Measurements from ENCODE around the gene AGK.

Gene AGK

GRCh38 chr7:141612861-141613260 lies 61.7 kb downstream of the AGK start:
- H3K27me3 ChIP-seq (ENCODE audit: control insufficient read depth, insufficient read depth, low read length): no peaks in the 10 kb centered on the region
- H3K36me3 ChIP-seq (ENCODE audit: control insufficient read depth, insufficient read depth, low read length): peaks cover 29% of the 10 kb centered on the region

GRCh38 chr7:141617280-141617679 lies 66.1 kb downstream of the AGK start:
- Histone ChIP-seq H3K4me3 (ENCODE audit: low read depth, low read length) (no peak overlapping the region), H3K9me3 (ENCODE audit: control insufficient read depth, insufficient read depth, low read length) (no peaks in the 10 kb centered on the region), H3K36me3 (ENCODE audit: control insufficient read depth, insufficient read depth, low read length) (peaks cover 20% of the 10 kb centered on the region), H3K9ac (ENCODE audit: low read depth, low read length) (no peak overlapping the region), H3K27ac (ENCODE audit: low read depth, low read length) (no peak overlapping the region), H3K4me1 (ENCODE audit: control insufficient read depth, insufficient read depth, low read length) (no peaks in the 10 kb centered on the region), H3K27me3 (ENCODE audit: control insufficient read depth, insufficient read depth, low read length) (no peaks in the 10 kb centered on the region)

More at GRCh38 chr7:141612861-141613260, 61.7 kb downstream of the AGK start:
- no peak overlapping the region for H3K4me3 ChIP-seq (ENCODE audit: low read depth, low read length)
- no peaks in the 10 kb centered on the region for H3K9me3 ChIP-seq (ENCODE audit: control insufficient read depth, insufficient read depth, low read length)
- peaks cover 5% of the 10 kb centered on the region; the same call in 1 of the 2 replicates for H3K4me1 ChIP-seq (ENCODE audit: control insufficient read depth, insufficient read depth, low read length)
- H3K27ac ChIP-seq (ENCODE audit: low read depth, low read length): no peak overlapping the region
- no peak overlapping the region for H3K9ac ChIP-seq (ENCODE audit: low read depth, low read length)

- Histone ChIP-seq H3K9ac (ENCODE audit: low read depth, low read length) (no peak overlapping the region), H3K9me3 (ENCODE audit: control insufficient read depth, insufficient read depth, low read length) (no peaks in the 10 kb centered on the region), H3K4me3 (ENCODE audit: low read depth, low read length) (no peak overlapping the region), H3K36me3 (ENCODE audit: control insufficient read depth, insufficient read depth, low read length) (peaks cover 32% of the 10 kb centered on the region), H3K4me1 (ENCODE audit: control insufficient read depth, insufficient read depth, low read length) (no peaks in the 10 kb centered on the region), H3K27ac (ENCODE audit: low read depth, low read length) (no peak overlapping the region), H3K27me3 (ENCODE audit: control insufficient read depth, insufficient read depth, low read length) (no peaks in the 10 kb centered on the region)
Observed at GRCh38 chr7:141619745-141620144, 68.5 kb downstream of the AGK start.

- H3K27me3 ChIP-seq (ENCODE audit: control insufficient read depth, insufficient read depth, low read length): no peaks in the 10 kb centered on the region
- no peak overlapping the region for H3K27ac ChIP-seq (ENCODE audit: low read depth, low read length)
- H3K9ac ChIP-seq (ENCODE audit: low read depth, low read length): no peak overlapping the region
- no peak overlapping the region for H3K4me3 ChIP-seq (ENCODE audit: low read depth, low read length)
- no peaks in the 10 kb centered on the region for H3K4me1 ChIP-seq (ENCODE audit: control insufficient read depth, insufficient read depth, low read length)
- H3K9me3 ChIP-seq (ENCODE audit: control insufficient read depth, insufficient read depth, low read length): no peaks in the 10 kb centered on the region
- peaks cover 31% of the 10 kb centered on the region for H3K36me3 ChIP-seq (ENCODE audit: control insufficient read depth, insufficient read depth, low read length)
Observed at GRCh38 chr7:141624763-141625162, 73.6 kb downstream of the AGK start.

GRCh38 chr7:141630621-141631020 lies 79.4 kb downstream of the AGK start:
- Histone ChIP-seq H3K9ac (ENCODE audit: low read depth, low read length) (no peak overlapping the region), H3K27ac (ENCODE audit: low read depth, low read length) (no peak overlapping the region), H3K4me1 (ENCODE audit: control insufficient read depth, insufficient read depth, low read length) (no peaks in the 10 kb centered on the region), H3K4me3 (ENCODE audit: low read depth, low read length) (no peak overlapping the region), H3K9me3 (ENCODE audit: control insufficient read depth, insufficient read depth, low read length) (no peaks in the 10 kb centered on the region), H3K36me3 (ENCODE audit: control insufficient read depth, insufficient read depth, low read length) (no peaks in the 10 kb centered on the region; the same call in 1 of the 2 replicates), H3K27me3 (ENCODE audit: control insufficient read depth, insufficient read depth, low read length) (no peaks in the 10 kb centered on the region)

- no peaks in the 10 kb centered on the region for H3K4me1 ChIP-seq (ENCODE audit: control insufficient read depth, insufficient read depth, low read length)
- no peak overlapping the region for H3K9ac ChIP-seq (ENCODE audit: low read depth, low read length)
- no peak overlapping the region for H3K4me3 ChIP-seq (ENCODE audit: low read depth, low read length)
- no peaks in the 10 kb centered on the region for H3K9me3 ChIP-seq (ENCODE audit: control insufficient read depth, insufficient read depth, low read length)
- no peaks in the 10 kb centered on the region for H3K27me3 ChIP-seq (ENCODE audit: control insufficient read depth, insufficient read depth, low read length)
- no peaks in the 10 kb centered on the region; the same call in 1 of the 2 replicates for H3K36me3 ChIP-seq (ENCODE audit: control insufficient read depth, insufficient read depth, low read length)
- H3K27ac ChIP-seq (ENCODE audit: low read depth, low read length): no peak overlapping the region
Observed at GRCh38 chr7:141631525-141631924, 80.3 kb downstream of the AGK start.

GRCh38 chr7:141634065-141634464 lies 82.9 kb downstream of the AGK start:
- Histone ChIP-seq H3K36me3 (ENCODE audit: control insufficient read depth, insufficient read depth, low read length) (no peaks in the 10 kb centered on the region; the same call in 1 of the 2 replicates), H3K27ac (ENCODE audit: low read depth, low read length) (no peak overlapping the region), H3K27me3 (ENCODE audit: control insufficient read depth, insufficient read depth, low read length) (no peaks in the 10 kb centered on the region), H3K4me1 (ENCODE audit: control insufficient read depth, insufficient read depth, low read length) (peaks cover 6% of the 10 kb centered on the region; the same call in 1 of the 2 replicates), H3K4me3 (ENCODE audit: low read depth, low read length) (no peak overlapping the region), H3K9ac (ENCODE audit: low read depth, low read length) (no peak overlapping the region), H3K9me3 (ENCODE audit: control insufficient read depth, insufficient read depth, low read length) (no peaks in the 10 kb centered on the region)

- H3K9ac ChIP-seq (ENCODE audit: low read depth, low read length): no peak overlapping the region
- peaks cover 2% of the 10 kb centered on the region; the same call in 1 of the 2 replicates for H3K36me3 ChIP-seq (ENCODE audit: control insufficient read depth, insufficient read depth, low read length)
Observed at GRCh38 chr7:141636053-141636452, 84.8 kb downstream of the AGK start.

GRCh38 chr7:141640239-141640840 lies 89.1 kb downstream of the AGK start:
- H3K9me3 ChIP-seq (ENCODE audit: control insufficient read depth, insufficient read depth, low read length): no peaks in the 10 kb centered on the region
- H3K36me3 ChIP-seq (ENCODE audit: control insufficient read depth, insufficient read depth, low read length): peaks cover 30% of the 10 kb centered on the region
- H3K4me1 ChIP-seq (ENCODE audit: control insufficient read depth, insufficient read depth, low read length): peaks cover 10% of the 10 kb centered on the region; the same call in 1 of the 2 replicates
- H3K27ac ChIP-seq (ENCODE audit: low read depth, low read length): no peak overlapping the region
- no peak overlapping the region for H3K4me3 ChIP-seq (ENCODE audit: low read depth, low read length)
- H3K27me3 ChIP-seq (ENCODE audit: control insufficient read depth, insufficient read depth, low read length): no peaks in the 10 kb centered on the region
- no peak overlapping the region for H3K9ac ChIP-seq (ENCODE audit: low read depth, low read length)

More at GRCh38 chr7:141636053-141636452, 84.8 kb downstream of the AGK start:
- Histone ChIP-seq H3K9me3 (ENCODE audit: control insufficient read depth, insufficient read depth, low read length) (no peaks in the 10 kb centered on the region), H3K4me3 (ENCODE audit: low read depth, low read length) (no peak overlapping the region), H3K27me3 (ENCODE audit: control insufficient read depth, insufficient read depth, low read length) (no peaks in the 10 kb centered on the region), H3K4me1 (ENCODE audit: control insufficient read depth, insufficient read depth, low read length) (peaks cover 10% of the 10 kb centered on the region; the same call in 1 of the 2 replicates), H3K27ac (ENCODE audit: low read depth, low read length) (no peak overlapping the region)

- Histone ChIP-seq H3K9ac (ENCODE audit: low read depth, low read length) (no peak overlapping the region), H3K36me3 (ENCODE audit: control insufficient read depth, insufficient read depth, low read length) (peaks cover 35% of the 10 kb centered on the region), H3K4me1 (ENCODE audit: control insufficient read depth, insufficient read depth, low read length) (peaks cover 10% of the 10 kb centered on the region; the same call in 1 of the 2 replicates), H3K4me3 (ENCODE audit: low read depth, low read length) (no peak overlapping the region), H3K27me3 (ENCODE audit: control insufficient read depth, insufficient read depth, low read length) (no peaks in the 10 kb centered on the region), H3K27ac (ENCODE audit: low read depth, low read length) (no peak overlapping the region), H3K9me3 (ENCODE audit: control insufficient read depth, insufficient read depth, low read length) (no peaks in the 10 kb centered on the region)
Observed at GRCh38 chr7:141641876-141642275, 90.7 kb downstream of the AGK start.

GRCh38 chr7:141645188-141645587 lies 94.0 kb downstream of the AGK start:
- H3K27me3 ChIP-seq (ENCODE audit: control insufficient read depth, insufficient read depth, low read length): no peaks in the 10 kb centered on the region
- no peak overlapping the region for H3K27ac ChIP-seq (ENCODE audit: low read depth, low read length)
- no peak overlapping the region for H3K4me3 ChIP-seq (ENCODE audit: low read depth, low read length)
- H3K4me1 ChIP-seq (ENCODE audit: control insufficient read depth, insufficient read depth, low read length): peaks cover under 1% of the 10 kb centered on the region; the same call in 1 of the 2 replicates
- H3K9me3 ChIP-seq (ENCODE audit: control insufficient read depth, insufficient read depth, low read length): no peaks in the 10 kb centered on the region
- H3K36me3 ChIP-seq (ENCODE audit: control insufficient read depth, insufficient read depth, low read length): peaks cover 36% of the 10 kb centered on the region
- H3K9ac ChIP-seq (ENCODE audit: low read depth, low read length): no peak overlapping the region

Measured in HUES48 (cell line).